ENCODE results near the gene CFAP99.
A peak's percentile ranks its signal among the peaks of the same experiment; 100 is the strongest.
"Not testable (repeated sequence)": the region's sequence is repeated elsewhere in the genome, so short reads cannot be mapped to it uniquely, and the experiment has no call there.

CFAP99 gene

GRCh38 chr4:2449511-2450392, 31.0 kb downstream of the CFAP99 start:
- DNase-seq, result no peak

- no peak for DNase-seq
Measured at GRCh38 chr4:2450394-2451035, 31.8 kb downstream of the CFAP99 start.

GRCh38 chr4:2451036-2451520, 32.3 kb downstream of the CFAP99 start:
- DNase-seq, result no peak

GRCh38 chr4:2451821-2452785, 33.3 kb downstream of the CFAP99 start:
- no peak for DNase-seq

- no peak for DNase-seq
Measured at GRCh38 chr4:2457481-2458295, 38.9 kb downstream of the CFAP99 start.

GRCh38 chr4:2458546-2459491, 40.1 kb downstream of the CFAP99 start:
- DNase-seq, result no peak

GRCh38 chr4:2459589-2460349, 41.0 kb downstream of the CFAP99 start:
- no peak for DNase-seq

- no peak for DNase-seq
Measured at GRCh38 chr4:2461246-2461960, 42.6 kb downstream of the CFAP99 start.

- DNase-seq, result peak; percentile 66
Measured at GRCh38 chr4:2462218-2462991, 43.6 kb downstream of the CFAP99 start.

- DNase-seq, result no peak
Measured at GRCh38 chr4:2462992-2463762, 44.4 kb downstream of the CFAP99 start.

- no peak for DNase-seq
Measured at GRCh38 chr4:2465032-2465431, 46.3 kb downstream of the CFAP99 start.

GRCh38 chr4:2465544-2465943, 46.8 kb downstream of the CFAP99 start:
- DNase-seq, result not testable (repeated sequence)

- peak; percentile 97 for DNase-seq
Measured at GRCh38 chr4:2468456-2469191, 49.9 kb downstream of the CFAP99 start, which contains the start of gene RNF4. RNF4 (plus strand) TSS chr4:2469106; CDS start chr4:2490494, 21,388 bp downstream.

GRCh38 chr4:2469192-2469984, 50.6 kb downstream of the CFAP99 start:
- DNase-seq, result peak; percentile 75

GRCh38 chr4:2470791-2471190, 52.0 kb downstream of the CFAP99 start:
- DNase-seq, result no peak

- DNase-seq, result no peak
Measured at GRCh38 chr4:2472187-2472586, 53.4 kb downstream of the CFAP99 start.

Data from stimulated activated CD4-positive, alpha-beta T cell treated with anti-CD3 and anti-CD28 coated beads, Interleukin-4, amount 100 ng/mL, for 24 hours (primary cell).